K562 (cell line): ENCODE results near the gene RIN3. TPM values are rescaled to one million over a fixed set of nuclear protein-coding genes. Genes with fewer than 3 reads are reported as not detected.

Source experiments
- ATAC-seq: fragments of 200-7000 bp; cut with Tn5 transposase; 3 replicates; pipeline ENCODE4 v1.9.1; 2020; ENCODE audit warnings: moderate library complexity
- BruUV-seq: library from RNA; stranded (reverse); fragments of 400-500 nt; replicated peaks from 2 replicates; lab custom pipeline; 2021; lab: Mats Ljungman, UMichigan
- CTCF ChIA-PET: fragments of 300-600 bp; formaldehyde crosslinking; extraction: SDS; loops from one replicate; lab custom pipeline; 2021; ENCODE audit warnings: low intra/inter-chr PET ratio; lab: Yijun Ruan, JAX
- POLR2A ChIA-PET: fragments of 300-600, 350-650 bp; sonication (Branson Sonifier 250); formaldehyde crosslinking; extraction: SDS; loops from one replicate; lab custom pipeline; 2021; ENCODE audit warnings: antibody characterized with exemption, inconsistent platforms; lab: Yijun Ruan, JAX
- DNase-seq, 4 experiments: peaks; one replicate each; pipeline versions ENCODE4 v3.0.0 to v3.0.0-alpha.2; 2011 to 2018; ENCODE audit warnings: low spot score in 3 of 4, mixed read lengths in 3 of 4; ENCODE audit errors: extremely low read depth in 1 of 4
- FAIRE-seq: peaks from 2 replicates; lab custom pipeline; 2011; peaks lifted over from hg19 to GRCh38; lab: Jason Lieb, UNC
- H2AFZ ChIP-seq: 2 replicates; pipeline ENCODE4 v1.6.0; 2011; ENCODE audit warnings: low read depth, low read length, control low read depth, inconsistent platforms
- H3K27ac ChIP-seq: fragments of 200-600 bp; 3 replicates; pipeline ENCODE4 v1.8.0; 2011; ENCODE audit warnings: low read depth, mild to moderate bottlenecking, control low read depth, inconsistent platforms, low read length, moderate library complexity, mixed read lengths; ENCODE audit errors: extremely low read depth
- H3K27me3 ChIP-seq, 2 experiments: fragments of 300-600 bp in 1 of 2; 2 replicates in 1 of 2; 3 replicates in 1 of 2; pipeline versions ENCODE4 v1.6.0 to v1.8.0; 2011; ENCODE audit warnings: inconsistent platforms in 2 of 2, low read length in 2 of 2, mild to moderate bottlenecking in 1 of 2, mixed read lengths in 1 of 2, moderate library complexity in 1 of 2; ENCODE audit not compliant: control insufficient read depth in 2 of 2, insufficient read depth in 2 of 2
- H3K36me3 ChIP-seq: fragments of 300-600 bp; 3 replicates; pipeline ENCODE4 v1.8.0; 2011; ENCODE audit warnings: mild to moderate bottlenecking, low read length, inconsistent platforms; ENCODE audit not compliant: control insufficient read depth, insufficient read depth
- H3K4me1 ChIP-seq, 2 experiments: fragments of 200-600 bp in 1 of 2; replicated peaks in 1 of 2; 2 replicates in 1 of 2; 3 replicates in 1 of 2; pipeline versions ENCODE4 v1.5.1 to v1.8.0; 2011; ENCODE audit warnings: inconsistent platforms in 2 of 2, low read length in 2 of 2, mild to moderate bottlenecking in 1 of 2, mixed read lengths in 1 of 2, moderate library complexity in 1 of 2; ENCODE audit not compliant: control insufficient read depth in 2 of 2, insufficient read depth in 2 of 2
- H3K4me2 ChIP-seq: 2 replicates; pipeline ENCODE4 v1.6.1; 2011; ENCODE audit warnings: low read length, control low read depth, inconsistent platforms, mixed read lengths; ENCODE audit not compliant: insufficient read depth
- H3K4me3 ChIP-seq: fragments of 200-600 bp; sonication (generic), shearing (Covaris generic); 2 replicates; pipeline ENCODE4 v1.5.1; 2016; ENCODE audit warnings: control low read depth, inconsistent platforms
- H3K79me2 ChIP-seq: fragments of 200-600 bp; 3 replicates; pipeline ENCODE4 v1.8.0; 2011; ENCODE audit warnings: low read length, inconsistent platforms; ENCODE audit not compliant: control insufficient read depth, insufficient read depth
- H3K9ac ChIP-seq, 2 experiments: 2 replicates each; pipeline versions ENCODE4 v1.6.0 to v1.6.1; 2011; ENCODE audit warnings: low read depth in 2 of 2, low read length in 2 of 2, control low read depth in 1 of 2, inconsistent platforms in 1 of 2, mild to moderate bottlenecking in 1 of 2, mixed read lengths in 1 of 2; ENCODE audit not compliant: insufficient read depth in 1 of 2
- H3K9me1 ChIP-seq: one replicate; pipeline ENCODE4 v1.6.0; 2011; ENCODE audit warnings: inconsistent platforms, mild to moderate bottlenecking, low read length, moderate library complexity; ENCODE audit not compliant: control insufficient read depth, insufficient read depth
- H3K9me3 ChIP-seq: replicated peaks from 2 replicates; pipeline ENCODE4 v1.5.1; 2011; ENCODE audit warnings: low read depth, low read length, inconsistent platforms; ENCODE audit not compliant: control insufficient read depth, insufficient read depth
- H4K20me1 ChIP-seq: replicated peaks from 2 replicates; pipeline ENCODE4 v1.6.1; 2011; ENCODE audit warnings: low read length, inconsistent platforms, mixed read lengths; ENCODE audit not compliant: control insufficient read depth, insufficient read depth
- DNMT1 ChIP-seq: fragments of 450-650 bp; IDR thresholded peaks from 2 replicates; pipeline ENCODE4 v1.6.1; 2016; ENCODE audit warnings: antibody characterized with exemption, mild to moderate bottlenecking
- FOXP1 ChIP-seq: sonication (generic); formaldehyde crosslinking; IDR thresholded peaks from 2 replicates; pipeline ENCODE4 v1.8.0; 2022; ENCODE audit warnings: mild to moderate bottlenecking, missing genetic modification reagents
- HDGF ChIP-seq: fragments of 450-650 bp; IDR thresholded peaks from 2 replicates; pipeline ENCODE4 v1.6.1; 2016
- MBD2 ChIP-seq: sonication (generic); IDR thresholded peaks from 2 replicates; pipeline ENCODE4 v1.6.1; 2016; ENCODE audit warnings: low read depth, borderline replicate concordance
- MEF2D ChIP-seq: conservative IDR thresholded peaks from 2 replicates; pipeline ENCODE4 v1.6.1; 2016; ENCODE audit warnings: low read depth, missing genetic modification characterization, missing compliant biosample characterization
- NFRKB ChIP-seq: fragments of 450-650 bp; IDR thresholded peaks from 2 replicates; pipeline ENCODE4 v1.6.1; 2016; ENCODE audit warnings: low read depth
- PRMT5 ChIP-seq: sonication (generic); formaldehyde crosslinking; IDR thresholded peaks from 2 replicates; pipeline ENCODE4 v1.5.0; 2020; ENCODE audit warnings: missing genetic modification reagents
- SMARCE1 ChIP-seq: fragments of 450-650 bp; IDR thresholded peaks from 2 replicates; pipeline ENCODE4 v1.7.1; 2016; ENCODE audit warnings: mild to moderate bottlenecking
- TAF15 ChIP-seq: fragments of 200-400 bp; formaldehyde crosslinking; IDR thresholded peaks from 2 replicates; pipeline ENCODE4 v1.6.1; 2017; ENCODE audit warnings: mild to moderate bottlenecking, low read depth, low read length, moderate library complexity
- TFAM ChIP-seq: fragments of 250-450 bp; sonication (Bioruptor Pico); conservative IDR thresholded peaks from 2 replicates; pipeline ENCODE4 v1.5.0; 2021; ENCODE audit warnings: mild to moderate bottlenecking, moderate library complexity
- TFAP4 ChIP-seq: sonication (generic); formaldehyde crosslinking; IDR thresholded peaks from 2 replicates; pipeline ENCODE4 v1.8.0; 2022; ENCODE audit warnings: missing genetic modification reagents, mild to moderate bottlenecking, moderate library complexity, borderline replicate concordance
- THAP7 ChIP-seq: fragments of 250-450 bp; sonication (Bioruptor Pico); IDR thresholded peaks from 2 replicates; pipeline ENCODE4 v1.5.0; 2021
- TRIM28 ChIP-seq: fragments of 450-650 bp; IDR thresholded peaks from 2 replicates; pipeline ENCODE4 v1.6.1; 2017
- ZHX1 ChIP-seq: fragments of 150-350 bp; conservative IDR thresholded peaks from 2 replicates; pipeline ENCODE4 v1.6.1; 2014; ENCODE audit warnings: low read length
- ZNF217 ChIP-seq: sonication (generic); formaldehyde crosslinking; IDR thresholded peaks from 2 replicates; pipeline ENCODE4 v1.8.0; 2022; ENCODE audit warnings: mild to moderate bottlenecking, missing genetic modification reagents
- ZNF830 ChIP-seq: fragments of 250-450 bp; sonication (Bioruptor Pico); IDR thresholded peaks from 2 replicates; pipeline ENCODE4 v1.5.0; 2021; ENCODE audit warnings: mild to moderate bottlenecking
- WGBS: fragments of 100-300 bp; shearing (Covaris generic); methylation state at CpG from one replicate; pipeline ENCODE4 v1.1.6; 2016; ENCODE audit warnings: low coverage, mixed read lengths; ENCODE audit not compliant: insufficient coverage; ENCODE audit errors: missing lambda C conversion rate; 5-methylcytosine and 5-hydroxymethylcytosine counted together
- in situ Hi-C: fragments of 300-500 bp; cut with MboI; formaldehyde crosslinking; loops from 4 replicates; pipeline ENCODE4 v1.15.0; 2018; ENCODE audit warnings: inconsistent platforms, mixed read lengths
- intact Hi-C: fragments of 100-400 bp; cut with micrococcal nuclease; formaldehyde crosslinking; loops from 2 replicates; pipeline ENCODE4 v1.14.2; 2022
- polyA plus RNA-seq, 8 experiments: library from polyadenylated mRNA; depleted of rRNA in 4 of 8; stranded (reverse) in 5 of 8; unstranded in 3 of 8; fragments of >200 nt; fragmentation: Nextera tagmentation in 2 of 8; fragmentation: Illumina TruSeq in 1 of 8; extraction: Ambion mirVana in 2 of 8; extraction: Trizol in 1 of 8; gene quantifications; 2 replicates each; pipeline versions ENCODE4 v1.2.1 to v1.2.3, GENCODE V29; 2011 to 2014; ENCODE audit warnings: inconsistent platforms in 1 of 8, missing spikeins in 1 of 8
- total RNA-seq, 7 experiments: library from RNA; depleted of rRNA in 6 of 7; stranded (reverse); fragments of >200 nt in 6 of 7; fragmentation: Illumina TruSeq in 2 of 7; extraction: Trizol in 2 of 7; gene quantifications; 2 replicates each; pipeline versions ENCODE4 v1.2.1 to v1.2.3, GENCODE V29; 2011 to 2021; ENCODE audit warnings: low replicate concordance in 1 of 7

The RIN3 gene
- total and polyA plus RNA-seq, 9 of the 15 experiments (the other 6 are each of a cell fraction or from before 2014, with no cell fraction given) = 0.01 to 0.49 (median 0.08) TPM; not detected in 5

GRCh38 chr14:92515546-92516343 is 2.2 kb downstream of the RIN3 start (continued):
- no peak for TF ChIP-seq THAP7

- intact Hi-C loops = no loop called here
These were observed 2.9 kb downstream of the RIN3 start for GRCh38 chr14:92516344-92516965.

More at GRCh38 chr14:92516344-92516965, 2.9 kb downstream of the RIN3 start:
- no TSS peak for BruUV-seq
- ATAC-seq (no peak), DNase-seq (no peak), FAIRE-seq (no peak)
- WGBS = 0% methylated on average over 2 of the region's 4 CpGs
- Histone ChIP-seq H3K9me3 (no peaks in the 10 kb centered on the region), H3K4me3 (no peak overlapping the region), H3K9ac (no peak overlapping the region), H3K4me1 (peaks cover 0 to 8% of the 10 kb centered on the region in 2 experiments; a peak in 2 of 5 replicates), H2AFZ (no peak overlapping the region), H3K27ac (no peak overlapping the region), H3K27me3 (peaks cover 3 to 39% of the 10 kb centered on the region in 2 experiments; a peak in 4 of 5 replicates), H4K20me1 (no peaks in the 10 kb centered on the region), H3K4me2 (no peak overlapping the region), H3K36me3 (no peaks in the 10 kb centered on the region), H3K9me1 (no peaks in the 10 kb centered on the region), H3K79me2 (no peaks in the 10 kb centered on the region)
- ChIA-PET CTCF (no interaction called here), POLR2A (interaction anchor here (0.7 kb wide), 1 partner anchor 12 kb away, joined by 3 read pairs; no protein-coding TSS in a partner anchor)
- in situ Hi-C loops = no loop called here
- no peak for TF ChIP-seq NFRKB
- no peak for TF ChIP-seq MEF2D (tag)
- TF ChIP-seq HDGF = no peak
- no peak for TF ChIP-seq PRMT5 (CRISPR knock-in tag)
- TF ChIP-seq TFAP4 (CRISPR knock-in tag) = no peak
- no peak for TF ChIP-seq MBD2
- TF ChIP-seq ZNF217 = no peak
- TF ChIP-seq ZNF830 (CRISPR knock-in tag) = no peak
- no peak for TF ChIP-seq SMARCE1
- no peak for TF ChIP-seq TFAM
- no peak for TF ChIP-seq TRIM28
- TF ChIP-seq DNMT1 = no peak
- TF ChIP-seq TAF15 = no peak
- TF ChIP-seq ZHX1 = no peak
- no peak for TF ChIP-seq FOXP1 (CRISPR knock-in tag)
